ENCODE results near the gene MCOLN1.
"Not testable (repeated sequence)": the region's sequence is repeated elsewhere in the genome, so short reads cannot be mapped to it uniquely, and the experiment has no call there.

Gene MCOLN1

DNA sequence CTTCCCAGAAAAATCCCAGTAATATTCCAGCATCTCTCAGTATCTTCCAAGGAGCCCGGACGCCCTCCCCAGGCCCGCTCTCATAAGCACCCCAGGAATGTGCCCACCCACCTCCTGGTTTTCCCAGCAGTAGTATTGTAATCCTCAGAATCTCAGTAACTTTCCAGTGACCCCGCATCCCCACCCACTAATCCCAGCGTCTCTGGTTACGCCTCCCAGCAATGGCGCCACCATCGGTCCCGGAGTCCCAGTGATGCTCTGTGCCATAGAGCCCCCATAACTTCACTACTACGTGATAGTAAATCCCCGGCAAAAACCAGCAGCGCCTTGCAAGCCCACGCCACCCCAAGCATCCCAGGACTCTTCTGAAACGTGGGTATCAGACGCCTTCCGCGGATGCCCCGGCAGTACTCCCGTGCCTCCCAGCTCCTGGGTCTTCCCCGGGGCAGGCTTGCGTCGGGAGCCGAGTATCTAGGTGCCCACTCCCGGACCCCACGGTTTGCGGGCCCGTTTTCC, 12.2 kb downstream of the MCOLN1 start:
- Mint-ChIP-seq H3K27ac (peak overlapping the region; percentile 97 to 99 (median 97)), H3K27me3 (ENCODE audit: low read depth) (no peaks in the 10 kb centered on the region), H3K4me3 (peak overlapping the region; percentile 95 to 100 (median 99)), H3K36me3 (ENCODE audit: low read depth) (peaks cover 10% of the 10 kb centered on the region), H3K4me1 (peaks cover 4% of the 10 kb centered on the region), H3K9me3 (no peaks in the 10 kb centered on the region)
- TF ChIP-seq, protein P1, sequence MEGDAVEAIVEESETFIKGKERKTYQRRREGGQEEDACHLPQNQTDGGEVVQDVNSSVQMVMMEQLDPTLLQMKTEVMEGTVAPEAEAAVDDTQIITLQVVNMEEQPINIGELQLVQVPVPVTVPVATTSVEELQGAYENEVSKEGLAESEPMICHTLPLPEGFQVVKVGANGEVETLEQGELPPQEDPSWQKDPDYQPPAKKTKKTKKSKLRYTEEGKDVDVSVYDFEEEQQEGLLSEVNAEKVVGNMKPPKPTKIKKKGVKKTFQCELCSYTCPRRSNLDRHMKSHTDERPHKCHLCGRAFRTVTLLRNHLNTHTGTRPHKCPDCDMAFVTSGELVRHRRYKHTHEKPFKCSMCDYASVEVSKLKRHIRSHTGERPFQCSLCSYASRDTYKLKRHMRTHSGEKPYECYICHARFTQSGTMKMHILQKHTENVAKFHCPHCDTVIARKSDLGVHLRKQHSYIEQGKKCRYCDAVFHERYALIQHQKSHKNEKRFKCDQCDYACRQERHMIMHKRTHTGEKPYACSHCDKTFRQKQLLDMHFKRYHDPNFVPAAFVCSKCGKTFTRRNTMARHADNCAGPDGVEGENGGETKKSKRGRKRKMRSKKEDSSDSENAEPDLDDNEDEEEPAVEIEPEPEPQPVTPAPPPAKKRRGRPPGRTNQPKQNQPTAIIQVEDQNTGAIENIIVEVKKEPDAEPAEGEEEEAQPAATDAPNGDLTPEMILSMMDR (IDR thresholded peaks at IDR 0.05; ENCODE audit: unreplicated experiment in 3 of 3) = no peak

DNA sequence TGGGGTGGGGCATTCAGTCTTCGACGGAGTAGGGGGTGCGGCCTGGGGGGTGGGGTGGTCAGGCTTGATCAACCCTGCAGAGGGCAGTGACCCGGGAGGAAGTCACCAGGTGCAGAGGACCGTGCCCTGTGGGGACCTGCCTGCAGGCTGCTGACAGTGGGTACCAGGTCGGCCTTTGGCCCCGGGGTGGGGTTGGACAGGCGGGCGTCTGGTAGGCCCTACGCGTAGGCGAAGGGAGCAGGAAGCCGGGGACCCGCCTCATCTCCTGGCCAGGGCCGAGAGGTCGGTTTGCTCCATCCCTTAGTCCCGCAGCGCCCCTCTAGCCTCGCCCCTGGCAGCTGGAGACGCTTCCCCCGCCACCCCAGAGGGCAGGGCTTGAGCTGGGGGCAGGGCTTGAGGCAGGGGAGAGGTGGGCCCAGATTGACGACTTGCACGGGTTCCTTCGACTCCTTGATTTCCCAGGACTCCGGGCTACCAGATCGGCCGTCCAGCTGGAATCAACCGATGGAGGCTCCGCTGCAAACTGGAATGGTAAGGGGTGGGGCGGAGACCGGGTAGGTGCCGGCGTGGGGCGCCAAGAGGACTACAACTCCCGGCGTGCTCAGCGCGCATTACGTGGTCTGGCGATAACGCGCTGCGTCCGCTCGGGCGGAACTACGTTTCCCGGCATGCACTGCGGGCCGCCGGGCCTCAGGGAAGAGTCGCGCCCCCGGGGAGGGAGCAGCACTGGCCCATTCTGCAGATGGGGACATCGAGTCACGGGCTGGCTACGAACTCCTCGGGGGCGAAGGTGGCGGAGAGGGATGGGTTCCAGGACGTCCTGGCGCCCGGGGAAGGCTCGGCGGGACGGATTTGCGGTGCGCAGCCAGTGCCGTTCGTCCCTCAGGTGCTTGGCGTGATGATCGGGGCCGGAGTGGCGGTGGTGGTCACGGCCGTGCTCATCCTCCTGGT, 12.9 kb downstream of the MCOLN1 start, which contains the start of gene PNPLA6:
Gene PNPLA6 (plus strand): TSS at position 671 of the 951 bp plus-strand sequence. CDS start 72 bp downstream, at position 743.
- peak within 1 kb of the TSS; percentile 95 to 100 (median 99) for H3K4me3 Mint-ChIP-seq
- H3K36me3 Mint-ChIP-seq (ENCODE audit: low read depth) = peaks cover 14% of the 10 kb centered on the region
- peaks cover 4% of the 10 kb centered on the region for H3K4me1 Mint-ChIP-seq
- TF ChIP-seq, protein P1 (IDR thresholded peaks at IDR 0.05; ENCODE audit: unreplicated experiment in 3 of 3) = no peak
- peak within 1 kb of the TSS; percentile 97 to 99 (median 97) for H3K27ac Mint-ChIP-seq
- no peaks in the 10 kb centered on the region for H3K9me3 Mint-ChIP-seq
- H3K27me3 Mint-ChIP-seq (ENCODE audit: low read depth) = no peaks in the 10 kb centered on the region

DNA sequence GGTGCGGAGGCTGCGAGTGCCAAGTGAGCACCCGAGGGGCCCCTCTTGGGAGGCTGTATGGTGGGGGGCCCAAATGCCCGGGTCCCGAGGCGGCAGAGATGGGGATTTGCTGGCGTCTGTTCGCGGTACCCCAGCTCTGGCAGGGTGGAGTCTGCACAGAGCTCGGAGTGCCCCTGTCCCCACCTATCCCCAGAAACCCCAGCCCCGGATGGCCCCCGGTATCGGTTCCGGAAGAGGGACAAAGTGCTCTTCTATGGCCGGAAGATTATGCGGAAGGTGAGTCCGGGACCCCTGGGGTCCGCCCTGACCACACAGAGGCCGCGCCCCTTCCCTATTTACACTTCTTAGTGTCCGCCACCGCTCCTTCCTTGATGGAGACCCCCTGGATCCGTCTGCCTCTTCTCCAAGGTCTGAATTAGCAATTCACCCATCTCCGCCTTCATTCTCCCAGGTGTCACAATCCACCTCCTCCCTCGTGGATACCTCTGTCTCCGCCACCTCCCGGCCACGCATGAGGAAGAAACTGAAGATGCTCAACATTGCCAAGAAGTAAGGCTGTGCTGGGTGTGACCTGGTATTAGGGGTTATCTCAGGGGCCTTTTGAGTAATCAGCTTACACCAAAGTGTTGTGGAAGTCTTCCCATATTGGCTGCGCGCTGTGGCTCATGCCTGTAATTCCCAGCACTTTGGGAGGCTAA, 13.7 kb downstream of the MCOLN1 start:
- Mint-ChIP-seq H3K36me3 (ENCODE audit: low read depth) (peaks cover 16% of the 10 kb centered on the region), H3K27me3 (ENCODE audit: low read depth) (no peaks in the 10 kb centered on the region), H3K4me3 (peak overlapping the region; percentile 95 to 100 (median 99))

DNA sequence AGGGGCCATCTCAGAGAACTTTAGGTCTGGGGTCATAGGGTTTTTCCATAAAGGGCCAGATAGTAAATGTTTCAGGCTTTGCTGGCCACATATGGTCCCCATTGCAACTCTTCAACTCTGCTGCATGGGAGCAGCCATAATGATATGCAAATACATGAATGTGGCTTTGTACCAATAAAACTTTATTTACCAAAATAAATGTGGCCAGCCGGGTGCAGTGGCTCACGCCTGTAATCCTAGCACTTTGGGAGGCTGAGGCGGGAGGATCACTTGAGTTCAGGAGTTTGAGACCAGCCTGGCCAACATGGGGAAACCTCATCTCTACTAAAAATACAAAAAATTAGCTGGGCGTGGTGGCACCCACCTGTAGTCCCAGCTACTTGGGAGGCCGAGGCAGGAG, 16.6 kb downstream of the MCOLN1 start:
- H3K27me3 Mint-ChIP-seq (ENCODE audit: low read depth) = not testable (repeated sequence)
- H3K4me3 Mint-ChIP-seq = peak overlapping the region in 1 of 3 experiments; percentile 52

More for the DNA sequence above, 13.7 kb downstream of the MCOLN1 start:
- Mint-ChIP-seq H3K4me1 (peaks cover 4% of the 10 kb centered on the region), H3K9me3 (no peaks in the 10 kb centered on the region), H3K27ac (peak overlapping the region; percentile 46 to 56 (median 55))
- TF ChIP-seq, protein P1 (IDR thresholded peaks at IDR 0.05; ENCODE audit: unreplicated experiment in 3 of 3) = no peak

DNA sequence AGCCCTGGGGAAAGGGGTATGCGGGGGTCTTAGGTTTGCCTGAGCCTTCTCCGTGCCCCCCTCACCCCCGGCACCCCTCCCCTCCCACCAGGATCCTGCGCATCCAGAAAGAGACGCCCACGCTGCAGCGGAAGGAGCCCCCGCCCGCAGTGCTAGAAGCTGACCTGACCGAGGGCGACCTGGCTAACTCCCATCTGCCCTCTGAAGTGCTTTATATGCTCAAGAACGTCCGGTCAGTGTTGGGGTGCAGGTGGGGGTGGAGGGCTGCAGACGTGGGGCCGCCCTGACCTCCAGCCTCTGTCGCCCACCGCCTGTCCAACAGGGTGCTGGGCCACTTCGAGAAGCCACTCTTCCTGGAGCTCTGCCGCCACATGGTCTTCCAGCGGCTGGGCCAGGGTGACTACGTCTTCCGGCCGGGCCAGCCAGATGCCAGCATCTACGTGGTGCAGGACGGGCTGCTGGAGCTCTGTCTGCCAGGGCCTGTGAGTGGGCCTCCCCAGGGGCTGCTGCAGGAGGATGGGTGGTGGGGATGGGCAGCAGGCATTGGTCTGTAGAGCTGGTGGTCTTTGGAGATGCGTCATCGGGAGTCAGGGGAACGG, 17.5 kb downstream of the MCOLN1 start:
- no peak overlapping the region for H3K4me3 Mint-ChIP-seq
- H3K27me3 Mint-ChIP-seq (ENCODE audit: low read depth) = no peaks in the 10 kb centered on the region
- H3K4me1 Mint-ChIP-seq = peaks cover 4% of the 10 kb centered on the region
- TF ChIP-seq, protein P1 (IDR thresholded peaks at IDR 0.05; ENCODE audit: unreplicated experiment in 3 of 3) = no peak
- peaks cover 35% of the 10 kb centered on the region for H3K36me3 Mint-ChIP-seq (ENCODE audit: low read depth)
- H3K27ac Mint-ChIP-seq = no peak overlapping the region
- H3K9me3 Mint-ChIP-seq = no peaks in the 10 kb centered on the region

More for the DNA sequence above, 16.6 kb downstream of the MCOLN1 start:
- H3K4me1 Mint-ChIP-seq, H3K9me3 Mint-ChIP-seq, H3K27ac Mint-ChIP-seq: not testable (repeated sequence)
- H3K36me3 Mint-ChIP-seq (ENCODE audit: low read depth) = peaks cover 32% of the 10 kb centered on the region

Data from nephron (organoid).